ENCODE data around the gene TFPI2.

The TFPI2 gene

GRCh38 chr7:93854480-93854879, 36.1 kb downstream of the TFPI2 start:
- no peak for DNase-seq

- DNase-seq, result no peak
Observed at GRCh38 chr7:93851536-93851935, 39.0 kb downstream of the TFPI2 start.

GRCh38 chr7:93843260-93843659, 47.3 kb downstream of the TFPI2 start:
- no peak for DNase-seq

GRCh38 chr7:93838966-93839365, 51.6 kb downstream of the TFPI2 start:
- no peak for DNase-seq

GRCh38 chr7:93837245-93837644, 53.3 kb downstream of the TFPI2 start:
- DNase-seq, result no peak

- DNase-seq, result no peak
Observed at GRCh38 chr7:93836116-93836515, 54.4 kb downstream of the TFPI2 start.

- no peak for DNase-seq
Observed at GRCh38 chr7:93835702-93836101, 54.9 kb downstream of the TFPI2 start.
